GM23338 (cell line): ENCODE data around the gene IYD. TPM values are rescaled to one million over a fixed set of nuclear protein-coding genes. Genes with fewer than 3 reads are reported as not detected.
A peak's percentile ranks its signal among the peaks of the same experiment; 100 is the strongest.

ENCODE experiments used
- ATAC-seq: fragments of 200-7000 bp; cut with Tn5 transposase; 3 replicates; pipeline ENCODE4 v1.9.1; 2020
- DNase-seq: peaks from one replicate; pipeline ENCODE4 v3.0.0-alpha.2; 2015; ENCODE audit warnings: low spot score
- H2AFZ ChIP-seq: fragments of 200-600 bp; sonication (generic); 2 replicates; pipeline ENCODE4 v1.8.0; 2016; ENCODE audit warnings: antibody characterized with exemption, mild to moderate bottlenecking, moderate library complexity
- H3F3A ChIP-seq: fragments of 200-600 bp; sonication (generic); replicated peaks from 2 replicates; pipeline ENCODE4 v1.8.0; 2017; ENCODE audit warnings: antibody characterized with exemption, mixed run types, low read depth
- H3K27ac ChIP-seq: fragments of 200-600 bp; sonication (generic); 2 replicates; pipeline ENCODE4 v1.6.1; 2016; ENCODE audit warnings: low read depth
- H3K27me3 ChIP-seq: fragments of 200-600 bp; sonication (generic); 2 replicates; pipeline ENCODE4 v1.8.0; 2016; ENCODE audit warnings: mild to moderate bottlenecking, mixed run types, moderate library complexity; ENCODE audit not compliant: insufficient read depth
- H3K36me3 ChIP-seq: fragments of 200-600 bp; sonication (generic); 2 replicates; pipeline ENCODE4 v1.8.0; 2016; ENCODE audit warnings: mild to moderate bottlenecking; ENCODE audit not compliant: insufficient read depth
- H3K4me1 ChIP-seq: fragments of 200-600 bp; sonication (generic); 2 replicates; pipeline ENCODE4 v1.8.0; 2016; ENCODE audit warnings: mild to moderate bottlenecking, moderate library complexity; ENCODE audit not compliant: insufficient read depth
- H3K4me2 ChIP-seq: fragments of 200-600 bp; sonication (generic); 2 replicates; pipeline ENCODE4 v1.7.1; 2017; ENCODE audit warnings: mixed run types
- H3K4me3 ChIP-seq: fragments of 200-600 bp; sonication (generic); 2 replicates; pipeline ENCODE4 v1.6.1; 2016; ENCODE audit warnings: mixed run types
- H3K79me2 ChIP-seq: fragments of 200-600 bp; sonication (generic); replicated peaks from 2 replicates; pipeline ENCODE4 v1.8.0; 2017; ENCODE audit warnings: mild to moderate bottlenecking; ENCODE audit not compliant: insufficient read depth
- H3K9me2 ChIP-seq: fragments of 200-600 bp; sonication (generic); 2 replicates; pipeline ENCODE4 v1.8.0; 2017; ENCODE audit not compliant: insufficient read depth
- H4K20me1 ChIP-seq: fragments of 200-600 bp; sonication (generic); replicated peaks from 2 replicates; pipeline ENCODE4 v1.8.0; 2017; ENCODE audit warnings: mild to moderate bottlenecking; ENCODE audit not compliant: insufficient read depth
- H3K27ac Mint-ChIP-seq: 2 replicates; pipeline ENCODE4 v1.8.0; 2020; ENCODE audit warnings: inconsistent platforms, mild to moderate bottlenecking, moderate library complexity, mixed read lengths
- H3K27me3 Mint-ChIP-seq: 3 replicates; pipeline ENCODE4 v1.8.0; 2022; ENCODE audit warnings: low read depth, mild to moderate bottlenecking, moderate library complexity, mixed read lengths, inconsistent platforms; ENCODE audit not compliant: insufficient read depth, poor library complexity
- H3K36me3 Mint-ChIP-seq: 3 replicates; pipeline ENCODE4 v1.8.0; 2021; ENCODE audit warnings: low read depth, mild to moderate bottlenecking, inconsistent platforms, moderate library complexity, mixed read lengths
- H3K4me1 Mint-ChIP-seq: 3 replicates; pipeline ENCODE4 v1.8.0; 2020; ENCODE audit warnings: mild to moderate bottlenecking, inconsistent platforms, mixed read lengths
- H3K4me3 Mint-ChIP-seq: 3 replicates; pipeline ENCODE4 v1.8.0; 2021; ENCODE audit warnings: moderate library complexity, mild to moderate bottlenecking, inconsistent platforms, mixed read lengths
- H3K9me3 Mint-ChIP-seq: 3 replicates; pipeline ENCODE4 v1.8.0; 2020; ENCODE audit warnings: moderate library complexity, mild to moderate bottlenecking, inconsistent platforms, mixed read lengths
- CTCF ChIP-seq, 2 experiments: fragments of 200-600 bp in 1 of 2; sonication (generic) in 1 of 2; conservative IDR thresholded peaks; 2 replicates each; pipeline versions ENCODE4 v1.5.1 to v1.6.1; 2016 to 2017; ENCODE audit warnings: antibody characterized with exemption in 2 of 2, low read depth in 2 of 2, mild to moderate bottlenecking in 2 of 2, moderate library complexity in 1 of 2
- EZH2 ChIP-seq: fragments of 200-600 bp; sonication (generic); IDR thresholded peaks from one replicate; pipeline ENCODE4 v1.8.0; 2017; ENCODE audit warnings: antibody characterized with exemption, mild to moderate bottlenecking, low read depth; ENCODE audit not compliant: unreplicated experiment
- EZH2phosphoT487 ChIP-seq: fragments of 200-600 bp; sonication (generic); IDR thresholded peaks from one replicate; pipeline ENCODE4 v1.8.1; 2018; ENCODE audit warnings: antibody characterized with exemption; ENCODE audit not compliant: unreplicated experiment
- NANOG ChIP-seq: IDR thresholded peaks from 2 replicates; pipeline ENCODE4 v1.6.1; 2016; ENCODE audit warnings: antibody characterized with exemption, borderline replicate concordance
- STAT1 ChIP-seq: IDR thresholded peaks from one replicate; pipeline ENCODE4 v1.6.1; 2016; ENCODE audit warnings: antibody characterized with exemption; ENCODE audit not compliant: unreplicated experiment
- ZNF114 ChIP-seq: fragments of 250-450 bp; sonication (Bioruptor Pico); IDR thresholded peaks from 2 replicates; pipeline ENCODE4 v1.5.0; 2020; ENCODE audit warnings: mild to moderate bottlenecking, moderate library complexity
- ZNF331 ChIP-seq: fragments of 250-450 bp; sonication (Bioruptor Pico); IDR thresholded peaks from 2 replicates; pipeline ENCODE4 v1.5.0; 2020; ENCODE audit warnings: low read depth, mild to moderate bottlenecking, moderate library complexity
- ZNF462 ChIP-seq: fragments of 250-450 bp; sonication (Bioruptor Pico); IDR thresholded peaks from 2 replicates; pipeline ENCODE4 v1.5.0; 2020; ENCODE audit warnings: mild to moderate bottlenecking, moderate library complexity
- polyA plus RNA-seq: library from polyadenylated mRNA; unstranded; fragments of >200 nt; fragmentation: Nextera tagmentation; extraction: Ambion mirVana; gene quantifications from 2 replicates; pipeline ENCODE4 v1.2.1, GENCODE V29; 2016
- total RNA-seq: library from RNA; depleted of rRNA; stranded (reverse); fragments of >200 nt; shearing (Covaris generic); gene quantifications from 2 replicates; pipeline ENCODE4 v1.2.3, GENCODE V29; 2014

The IYD gene
- total and polyA plus RNA-seq, 2 experiments from 2014 or later, result not detected

- DNase-seq (no peak), ATAC-seq (no peak)
- H3K27me3 ChIP-seq, result no peaks in the 10 kb centered on the region
- no peaks in the 10 kb centered on the region for H3K4me1 ChIP-seq
- H3F3A ChIP-seq, result no peaks in the 10 kb centered on the region
- H3K36me3 ChIP-seq, result no peaks in the 10 kb centered on the region
- no peaks in the 10 kb centered on the region for H3K9me2 ChIP-seq
- peak overlapping the region; percentile 83; the same call in 1 of the 2 replicates for H2AFZ ChIP-seq
- H3K4me3 ChIP-seq, result no peak overlapping the region
- Mint-ChIP-seq H3K4me3 (no peak overlapping the region), H3K36me3 (no peaks in the 10 kb centered on the region), H3K4me1 (no peaks in the 10 kb centered on the region; the same call in 2 of the 3 replicates), H3K27me3 (no peaks in the 10 kb centered on the region), H3K9me3 (no peaks in the 10 kb centered on the region), H3K27ac (no peak overlapping the region)
- H4K20me1 ChIP-seq, result no peaks in the 10 kb centered on the region
- no peak overlapping the region for H3K4me2 ChIP-seq
- H3K79me2 ChIP-seq, result no peaks in the 10 kb centered on the region
- TF ChIP-seq CTCF (conservative IDR thresholded peaks at IDR 0.05; ENCODE audit: low read depth in 2 of 2), result no peak
- H3K27ac ChIP-seq, result no peak overlapping the region
Measured at GRCh38 chr6:150394899-150395295, 26.1 kb downstream of the IYD start.

DNA sequence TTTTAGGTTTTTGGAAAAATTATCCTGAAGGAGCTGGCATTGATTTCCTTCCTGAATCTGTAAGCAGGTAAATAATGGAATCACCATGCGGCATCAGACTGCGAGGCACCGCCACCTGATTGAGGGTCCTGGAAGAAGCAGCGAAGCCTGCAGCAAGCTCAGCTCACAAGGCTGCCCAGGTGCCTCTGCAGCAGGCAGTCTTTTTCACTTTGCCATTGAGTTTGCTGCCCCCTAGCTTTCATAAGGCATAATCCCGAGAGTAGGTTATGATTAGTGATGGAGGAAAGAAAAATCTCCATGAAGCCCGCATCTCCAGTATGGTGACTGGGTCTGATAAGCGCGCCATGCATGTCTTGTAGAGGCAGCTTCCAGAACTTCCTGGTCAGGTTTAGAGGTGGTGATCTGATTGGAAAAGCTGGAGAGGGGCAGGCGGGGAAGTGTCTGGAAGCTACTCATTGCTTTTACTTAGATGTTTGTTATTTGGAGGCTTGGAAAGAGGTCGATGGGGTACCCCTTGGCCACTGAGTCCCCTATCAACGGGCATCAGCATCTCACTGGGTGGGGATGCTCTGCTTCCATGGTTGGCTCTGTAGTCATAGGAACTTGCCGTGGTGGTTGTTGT, 26.7 kb downstream of the IYD start:
- H3K4me1 ChIP-seq, result no peaks in the 10 kb centered on the region
- Mint-ChIP-seq H3K4me1 (no peaks in the 10 kb centered on the region; the same call in 2 of the 3 replicates), H3K9me3 (no peaks in the 10 kb centered on the region), H3K27me3 (no peaks in the 10 kb centered on the region), H3K27ac (no peak overlapping the region), H3K4me3 (no peak overlapping the region), H3K36me3 (no peaks in the 10 kb centered on the region)
- DNase-seq, result peak; percentile 93
- H3K27me3 ChIP-seq, result no peaks in the 10 kb centered on the region
- no peaks in the 10 kb centered on the region for H3K36me3 ChIP-seq
- H3F3A ChIP-seq, result no peaks in the 10 kb centered on the region
- no peaks in the 10 kb centered on the region for H3K9me2 ChIP-seq
- H3K4me2 ChIP-seq, result no peak overlapping the region
- H2AFZ ChIP-seq, result peak overlapping the region; percentile 83; the same call in 1 of the 2 replicates
- H3K4me3 ChIP-seq, result no peak overlapping the region
- H3K79me2 ChIP-seq, result no peaks in the 10 kb centered on the region
- H3K27ac ChIP-seq, result no peak overlapping the region
- H4K20me1 ChIP-seq, result no peaks in the 10 kb centered on the region
- TF ChIP-seq NANOG, result no peak
- TF ChIP-seq EZH2phosphoT487, result no peak
- peak; percentile 76 to 92 for TF ChIP-seq CTCF (conservative IDR thresholded peaks at IDR 0.05; ENCODE audit: low read depth in 2 of 2)
- TF ChIP-seq ZNF331 (CRISPR knock-in tag), result no peak
- no peak for TF ChIP-seq EZH2
- TF ChIP-seq ZNF462 (CRISPR knock-in tag), result 0 out of 2 replicates have a peak, but pooled peaks have one; percentile 24
- TF ChIP-seq STAT1, result no peak
- no peak for TF ChIP-seq ZNF114 (CRISPR knock-in tag)
- peak; percentile 98 for ATAC-seq
